Neutrophil (primary cell): ENCODE data around the gene LCK.
"Not testable (repeated sequence)": the region's sequence is repeated elsewhere in the genome, so short reads cannot be mapped to it uniquely, and the experiment has no call there.

ENCODE experiments used
- H3K27ac ChIP-seq: fragments of 200-600 bp; sonication (generic); 2 replicates; pipeline ENCODE4 v1.5.1; 2016; ENCODE audit warnings: mild to moderate bottlenecking, moderate library complexity
- H3K27me3 ChIP-seq: fragments of 200-600 bp; sonication (generic); 2 replicates; pipeline ENCODE4 v1.6.0; 2016; ENCODE audit warnings: mild to moderate bottlenecking
- H3K36me3 ChIP-seq: fragments of 200-600 bp; sonication (generic); 2 replicates; pipeline ENCODE4 v1.5.1; 2017
- H3K4me1 ChIP-seq, 2 experiments: fragments of 200-600 bp in 1 of 2; sonication (generic) in 1 of 2; 1 replicate in 1 of 2; 2 replicates in 1 of 2; pipeline versions ENCODE4 v1.5.1 to v1.6.1; 2013 to 2016; ENCODE audit warnings: low read depth in 1 of 2, low read length in 1 of 2, mild to moderate bottlenecking in 1 of 2, moderate library complexity in 1 of 2; ENCODE audit not compliant: control insufficient read depth in 1 of 2, insufficient read depth in 1 of 2
- H3K4me3 ChIP-seq, 2 experiments: fragments of 200-600 bp in 1 of 2; sonication (generic) in 1 of 2; 1 replicate in 1 of 2; 2 replicates in 1 of 2; pipeline ENCODE4 v1.5.1; 2013 to 2016; ENCODE audit warnings: low read depth in 1 of 2, low read length in 1 of 2, mild to moderate bottlenecking in 1 of 2, moderate library complexity in 1 of 2
- H3K9me3 ChIP-seq: fragments of 200-600 bp; sonication (generic); 2 replicates; pipeline ENCODE4 v1.5.1; 2016
- TF ChIP-seq, protein P1 (sequence below): fragments of 200-600 bp; sonication (generic); IDR thresholded peaks from 2 replicates; pipeline ENCODE4 v1.5.1; 2016; ENCODE audit warnings: antibody characterized with exemption

Gene LCK

DNA sequence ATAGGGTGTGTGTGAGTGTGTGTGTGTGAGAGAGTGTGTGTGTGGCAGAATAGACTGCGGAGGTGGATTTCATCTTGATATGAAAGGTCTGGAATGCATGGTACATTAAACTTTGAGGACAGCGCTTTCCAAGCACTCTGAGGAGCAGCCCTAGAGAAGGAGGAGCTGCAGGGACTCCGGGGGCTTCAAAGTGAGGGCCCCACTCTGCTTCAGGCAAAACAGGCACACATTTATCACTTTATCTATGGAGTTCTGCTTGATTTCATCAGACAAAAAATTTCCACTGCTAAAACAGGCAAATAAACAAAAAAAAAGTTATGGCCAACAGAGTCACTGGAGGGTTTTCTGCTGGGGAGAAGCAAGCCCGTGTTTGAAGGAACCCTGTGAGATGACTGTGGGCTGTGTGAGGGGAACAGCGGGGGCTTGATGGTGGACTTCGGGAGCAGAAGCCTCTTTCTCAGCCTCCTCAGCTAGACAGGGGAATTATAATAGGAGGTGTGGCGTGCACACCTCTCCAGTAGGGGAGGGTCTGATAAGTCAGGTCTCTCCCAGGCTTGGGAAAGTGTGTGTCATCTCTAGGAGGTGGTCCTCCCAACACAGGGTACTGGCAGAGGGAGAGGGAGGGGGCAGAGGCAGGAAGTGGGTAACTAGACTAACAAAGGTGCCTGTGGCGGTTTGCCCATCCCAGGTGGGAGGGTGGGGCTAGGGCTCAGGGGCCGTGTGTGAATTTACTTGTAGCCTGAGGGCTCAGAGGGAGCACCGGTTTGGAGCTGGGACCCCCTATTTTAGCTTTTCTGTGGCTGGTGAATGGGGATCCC is 22.5 kb downstream of the LCK start:
- H3K27me3 ChIP-seq, result peaks cover 56% of the 10 kb centered on the region
- H3K36me3 ChIP-seq, result no peaks in the 10 kb centered on the region
- no peak overlapping the region for H3K4me3 ChIP-seq
- no peaks in the 10 kb centered on the region for H3K9me3 ChIP-seq
- no peaks in the 10 kb centered on the region for H3K4me1 ChIP-seq
- TF ChIP-seq, protein P1, sequence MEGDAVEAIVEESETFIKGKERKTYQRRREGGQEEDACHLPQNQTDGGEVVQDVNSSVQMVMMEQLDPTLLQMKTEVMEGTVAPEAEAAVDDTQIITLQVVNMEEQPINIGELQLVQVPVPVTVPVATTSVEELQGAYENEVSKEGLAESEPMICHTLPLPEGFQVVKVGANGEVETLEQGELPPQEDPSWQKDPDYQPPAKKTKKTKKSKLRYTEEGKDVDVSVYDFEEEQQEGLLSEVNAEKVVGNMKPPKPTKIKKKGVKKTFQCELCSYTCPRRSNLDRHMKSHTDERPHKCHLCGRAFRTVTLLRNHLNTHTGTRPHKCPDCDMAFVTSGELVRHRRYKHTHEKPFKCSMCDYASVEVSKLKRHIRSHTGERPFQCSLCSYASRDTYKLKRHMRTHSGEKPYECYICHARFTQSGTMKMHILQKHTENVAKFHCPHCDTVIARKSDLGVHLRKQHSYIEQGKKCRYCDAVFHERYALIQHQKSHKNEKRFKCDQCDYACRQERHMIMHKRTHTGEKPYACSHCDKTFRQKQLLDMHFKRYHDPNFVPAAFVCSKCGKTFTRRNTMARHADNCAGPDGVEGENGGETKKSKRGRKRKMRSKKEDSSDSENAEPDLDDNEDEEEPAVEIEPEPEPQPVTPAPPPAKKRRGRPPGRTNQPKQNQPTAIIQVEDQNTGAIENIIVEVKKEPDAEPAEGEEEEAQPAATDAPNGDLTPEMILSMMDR, result no peak
- H3K27ac ChIP-seq, result no peak overlapping the region

DNA sequence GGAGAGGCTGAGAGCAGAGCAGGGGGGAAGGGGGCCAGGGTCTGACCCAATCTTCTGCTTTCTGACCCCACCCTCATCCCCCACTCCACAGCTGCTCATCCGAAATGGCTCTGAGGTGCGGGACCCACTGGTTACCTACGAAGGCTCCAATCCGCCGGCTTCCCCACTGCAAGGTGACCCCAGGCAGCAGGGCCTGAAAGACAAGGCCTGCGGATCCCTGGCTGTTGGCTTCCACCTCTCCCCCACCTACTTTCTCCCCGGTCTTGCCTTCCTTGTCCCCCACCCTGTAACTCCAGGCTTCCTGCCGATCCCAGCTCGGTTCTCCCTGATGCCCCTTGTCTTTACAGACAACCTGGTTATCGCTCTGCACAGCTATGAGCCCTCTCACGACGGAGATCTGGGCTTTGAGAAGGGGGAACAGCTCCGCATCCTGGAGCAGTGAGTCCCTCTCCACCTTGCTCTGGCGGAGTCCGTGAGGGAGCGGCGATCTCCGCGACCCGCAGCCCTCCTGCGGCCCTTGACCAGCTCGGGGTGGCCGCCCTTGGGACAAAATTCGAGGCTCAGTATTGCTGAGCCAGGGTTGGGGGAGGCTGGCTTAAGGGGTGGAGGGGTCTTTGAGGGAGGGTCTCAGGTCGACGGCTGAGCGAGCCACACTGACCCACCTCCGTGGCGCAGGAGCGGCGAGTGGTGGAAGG is 23.7 kb downstream of the LCK start:
- Histone ChIP-seq H3K27me3 (peaks cover 61% of the 10 kb centered on the region), H3K9me3 (no peaks in the 10 kb centered on the region), H3K27ac (no peak overlapping the region), H3K4me1 (no peaks in the 10 kb centered on the region), H3K4me3 (no peak overlapping the region), H3K36me3 (no peaks in the 10 kb centered on the region)
- TF ChIP-seq, protein P1, result no peak

DNA sequence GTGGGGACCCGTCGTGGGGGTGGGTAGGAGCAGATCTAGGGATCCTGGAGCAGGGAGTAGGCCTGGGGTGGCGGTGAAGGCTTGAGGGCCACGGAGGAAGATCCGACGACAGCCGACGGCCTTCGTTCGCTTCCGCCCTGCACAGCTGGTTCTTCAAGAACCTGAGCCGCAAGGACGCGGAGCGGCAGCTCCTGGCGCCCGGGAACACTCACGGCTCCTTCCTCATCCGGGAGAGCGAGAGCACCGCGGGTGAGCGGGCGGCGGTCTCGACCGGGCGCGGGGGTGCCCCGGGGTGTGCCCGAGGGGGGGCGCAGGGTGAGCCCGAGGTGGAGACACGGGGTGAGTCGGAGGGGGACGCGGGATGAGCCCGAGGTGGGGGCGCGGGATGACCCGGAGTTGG is 24.4 kb downstream of the LCK start:
- H3K27ac ChIP-seq, result no peak overlapping the region
- TF ChIP-seq, protein P1, result no peak
- H3K4me3 ChIP-seq, result no peak overlapping the region
- H3K4me1 ChIP-seq, result no peaks in the 10 kb centered on the region
- H3K27me3 ChIP-seq, result peaks cover 61% of the 10 kb centered on the region
- no peaks in the 10 kb centered on the region for H3K9me3 ChIP-seq
- no peaks in the 10 kb centered on the region for H3K36me3 ChIP-seq

DNA sequence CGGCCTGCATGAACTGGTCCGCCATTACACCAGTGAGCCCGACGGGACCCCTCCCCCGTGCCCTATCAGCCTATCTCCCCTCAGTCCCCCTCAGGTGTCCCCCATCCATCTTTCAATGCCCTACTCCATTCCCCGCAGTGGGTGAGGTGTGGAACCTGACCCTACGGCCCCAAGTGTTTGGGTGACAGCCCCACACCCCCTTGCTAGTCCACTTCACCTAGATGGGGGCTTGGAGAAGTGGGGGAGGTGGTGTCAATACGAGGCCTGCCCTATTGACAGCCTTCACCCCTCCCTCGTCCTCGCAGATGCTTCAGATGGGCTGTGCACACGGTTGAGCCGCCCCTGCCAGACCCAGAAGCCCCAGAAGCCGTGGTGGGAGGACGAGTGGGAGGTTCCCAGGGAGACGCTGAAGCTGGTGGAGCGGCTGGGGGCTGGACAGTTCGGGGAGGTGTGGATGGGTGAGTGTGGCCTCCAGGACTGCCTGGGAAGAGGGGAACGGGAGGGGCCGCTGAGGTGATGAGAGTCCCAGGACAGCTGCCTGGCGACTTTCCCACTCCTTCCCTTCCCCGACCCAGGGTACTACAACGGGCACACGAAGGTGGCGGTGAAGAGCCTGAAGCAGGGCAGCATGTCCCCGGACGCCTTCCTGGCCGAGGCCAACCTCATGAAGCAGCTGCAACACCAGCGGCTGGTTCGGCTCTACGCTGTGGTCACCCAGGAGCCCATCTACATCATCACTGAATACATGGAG is 25.1 kb downstream of the LCK start:
- Histone ChIP-seq H3K27me3 (peaks cover 61% of the 10 kb centered on the region), H3K4me3 (no peak overlapping the region), H3K27ac (no peak overlapping the region), H3K36me3 (no peaks in the 10 kb centered on the region), H3K4me1 (no peaks in the 10 kb centered on the region), H3K9me3 (no peaks in the 10 kb centered on the region)
- TF ChIP-seq, protein P1, result no peak

DNA sequence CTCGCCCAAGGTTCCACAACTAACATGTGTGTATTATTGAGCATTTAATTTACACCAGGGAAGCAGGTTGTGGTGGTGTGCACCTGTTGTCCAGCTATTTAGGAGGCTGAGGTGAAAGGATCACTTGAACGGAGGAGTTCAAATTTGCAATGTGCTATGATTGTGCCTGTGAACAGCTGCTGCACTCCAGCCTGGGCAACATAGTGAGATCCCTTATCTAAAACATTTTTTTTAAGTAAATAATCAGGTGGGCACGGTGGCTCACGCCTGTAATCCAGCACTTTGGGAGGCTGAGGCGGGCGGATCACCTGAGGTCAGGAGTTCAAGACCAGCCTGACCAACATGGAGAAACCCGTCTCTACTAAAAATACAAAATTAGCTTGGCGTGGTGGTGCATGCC is 33.7 kb downstream of the LCK start:
- H3K27me3 ChIP-seq, H3K9me3 ChIP-seq, H3K4me3 ChIP-seq, H3K4me1 ChIP-seq, H3K27ac ChIP-seq, H3K36me3 ChIP-seq: not testable (repeated sequence)
